Fibroblast of mammary gland (primary cell): ENCODE results near the gene PSMD10.

ENCODE experiments used
- DNase-seq: peaks from one replicate; pipeline ENCODE4 v3.0.0-alpha.2; 2010; ENCODE audit warnings: low read depth
- H3K4me3 ChIP-seq: 2 replicates; pipeline ENCODE4 v1.5.1; 2011; ENCODE audit warnings: low read depth, mild to moderate bottlenecking, low read length, moderate library complexity; ENCODE audit not compliant: control insufficient read depth
- TF ChIP-seq, protein P1 (sequence below): conservative IDR thresholded peaks from 2 replicates; pipeline ENCODE4 v1.5.1; 2011; ENCODE audit warnings: low read depth, low read length, inconsistent platforms; ENCODE audit not compliant: control insufficient read depth, insufficient read depth

PSMD10 gene

DNA sequence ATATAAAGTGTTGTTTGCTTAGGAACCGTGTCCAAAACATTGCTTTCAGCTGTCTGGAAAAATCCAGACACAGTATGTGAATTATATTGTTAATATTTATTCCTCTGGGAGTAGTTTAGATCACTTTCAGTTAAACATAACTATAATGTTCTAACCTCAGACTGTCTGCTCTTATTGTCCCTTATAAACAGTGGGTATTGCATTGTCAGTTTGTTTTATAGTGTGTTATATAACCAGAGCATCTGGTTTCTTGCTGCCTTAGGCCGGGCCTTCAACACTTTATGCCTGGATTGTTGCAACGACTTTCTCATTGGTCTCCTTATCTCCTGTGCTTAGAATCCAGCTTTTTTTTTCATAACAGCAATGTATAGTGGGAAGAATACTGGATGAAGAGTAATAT, 26.6 kb upstream of the PSMD10 start:
- H3K4me3 ChIP-seq = no peak overlapping the region
- TF ChIP-seq, protein P1, sequence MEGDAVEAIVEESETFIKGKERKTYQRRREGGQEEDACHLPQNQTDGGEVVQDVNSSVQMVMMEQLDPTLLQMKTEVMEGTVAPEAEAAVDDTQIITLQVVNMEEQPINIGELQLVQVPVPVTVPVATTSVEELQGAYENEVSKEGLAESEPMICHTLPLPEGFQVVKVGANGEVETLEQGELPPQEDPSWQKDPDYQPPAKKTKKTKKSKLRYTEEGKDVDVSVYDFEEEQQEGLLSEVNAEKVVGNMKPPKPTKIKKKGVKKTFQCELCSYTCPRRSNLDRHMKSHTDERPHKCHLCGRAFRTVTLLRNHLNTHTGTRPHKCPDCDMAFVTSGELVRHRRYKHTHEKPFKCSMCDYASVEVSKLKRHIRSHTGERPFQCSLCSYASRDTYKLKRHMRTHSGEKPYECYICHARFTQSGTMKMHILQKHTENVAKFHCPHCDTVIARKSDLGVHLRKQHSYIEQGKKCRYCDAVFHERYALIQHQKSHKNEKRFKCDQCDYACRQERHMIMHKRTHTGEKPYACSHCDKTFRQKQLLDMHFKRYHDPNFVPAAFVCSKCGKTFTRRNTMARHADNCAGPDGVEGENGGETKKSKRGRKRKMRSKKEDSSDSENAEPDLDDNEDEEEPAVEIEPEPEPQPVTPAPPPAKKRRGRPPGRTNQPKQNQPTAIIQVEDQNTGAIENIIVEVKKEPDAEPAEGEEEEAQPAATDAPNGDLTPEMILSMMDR = no peak
- no peak for DNase-seq

GRCh38 chrX:108114541-108114940, 23.2 kb upstream of the PSMD10 start:
- no peak overlapping the region for H3K4me3 ChIP-seq
- DNase-seq = no peak

DNA sequence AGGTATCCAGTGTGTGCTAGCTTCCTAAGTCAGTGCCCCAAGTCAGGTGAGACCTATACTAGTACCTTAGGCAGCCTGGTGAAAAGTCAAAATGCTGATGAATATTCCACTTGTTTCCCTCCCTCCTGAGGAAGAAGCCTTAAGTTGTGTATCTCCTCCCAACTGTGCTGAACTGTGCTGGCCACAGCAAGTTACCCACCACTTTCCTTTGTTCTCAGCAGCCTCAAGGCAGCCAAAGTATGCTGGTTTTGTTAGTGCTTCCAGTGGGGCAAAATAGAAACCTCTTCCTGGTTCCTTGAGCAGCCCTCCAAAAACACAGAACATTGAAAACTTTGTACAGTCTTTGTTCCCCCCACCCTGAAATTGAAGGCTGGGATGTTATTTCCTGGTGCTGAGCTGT, 14.1 kb upstream of the PSMD10 start:
- TF ChIP-seq, protein P1 = no peak
- no peak overlapping the region for H3K4me3 ChIP-seq
- DNase-seq = no peak

More at GRCh38 chrX:108114541-108114940, 23.2 kb upstream of the PSMD10 start:
- TF ChIP-seq, protein P1 = no peak

DNA sequence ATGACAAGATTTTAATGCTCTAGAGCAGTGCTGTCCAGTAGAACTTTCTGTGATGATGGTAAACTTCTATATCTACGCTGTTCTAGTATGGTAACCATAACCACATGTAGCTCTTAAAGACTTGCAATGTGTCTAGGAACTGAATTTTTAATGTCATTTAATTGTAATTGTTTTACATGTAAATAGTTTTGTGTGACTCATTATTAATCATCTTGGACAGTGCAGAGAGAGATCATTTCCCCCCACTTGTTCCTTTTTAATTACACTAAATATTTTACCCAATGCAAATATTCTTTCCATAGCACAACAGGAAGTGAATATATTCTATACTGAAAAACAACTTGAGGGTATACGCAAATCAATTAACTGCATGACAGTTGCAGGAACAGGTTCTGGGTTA, 6.0 kb upstream of the PSMD10 start:
- peak; percentile 42 for DNase-seq
- TF ChIP-seq, protein P1 = no peak
- H3K4me3 ChIP-seq = no peak overlapping the region

- TF ChIP-seq, protein P1 = no peak
- peak overlapping the region; percentile 75 for H3K4me3 ChIP-seq
- no peak for DNase-seq
Measured at GRCh38 chrX:108091878-108092291, 543 bp upstream of the PSMD10 start.

- DNase-seq = peak; percentile 51
- peak overlapping the region; percentile 61 for H3K4me3 ChIP-seq
- TF ChIP-seq, protein P1 = no peak
Measured at GRCh38 chrX:108090491-108091263, 665 bp downstream of the PSMD10 start.

DNA sequence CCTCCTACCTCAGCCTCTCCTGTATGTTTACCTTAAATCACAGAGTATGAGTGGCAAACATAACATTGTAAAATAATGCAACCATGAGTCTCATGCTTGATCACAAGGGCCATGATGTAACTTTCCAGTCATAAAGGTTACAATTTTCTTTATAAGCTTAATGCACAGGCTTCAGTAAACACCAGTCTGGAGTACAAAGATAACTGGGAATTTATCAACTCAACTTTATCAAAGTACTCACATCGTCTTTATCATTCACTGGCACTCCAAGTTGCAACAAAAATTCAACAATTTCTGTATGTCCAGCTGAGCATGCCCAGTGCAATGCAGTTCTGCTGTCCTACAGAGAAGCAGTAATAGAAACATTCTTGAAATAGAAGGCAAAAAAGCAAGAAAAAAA, 2.8 kb downstream of the PSMD10 start:
- TF ChIP-seq, protein P1 = no peak
- H3K4me3 ChIP-seq = no peak overlapping the region
- DNase-seq = no peak
